Measurements from ENCODE around the gene DYNC1H1.

- TF ChIP-seq, protein P1, sequence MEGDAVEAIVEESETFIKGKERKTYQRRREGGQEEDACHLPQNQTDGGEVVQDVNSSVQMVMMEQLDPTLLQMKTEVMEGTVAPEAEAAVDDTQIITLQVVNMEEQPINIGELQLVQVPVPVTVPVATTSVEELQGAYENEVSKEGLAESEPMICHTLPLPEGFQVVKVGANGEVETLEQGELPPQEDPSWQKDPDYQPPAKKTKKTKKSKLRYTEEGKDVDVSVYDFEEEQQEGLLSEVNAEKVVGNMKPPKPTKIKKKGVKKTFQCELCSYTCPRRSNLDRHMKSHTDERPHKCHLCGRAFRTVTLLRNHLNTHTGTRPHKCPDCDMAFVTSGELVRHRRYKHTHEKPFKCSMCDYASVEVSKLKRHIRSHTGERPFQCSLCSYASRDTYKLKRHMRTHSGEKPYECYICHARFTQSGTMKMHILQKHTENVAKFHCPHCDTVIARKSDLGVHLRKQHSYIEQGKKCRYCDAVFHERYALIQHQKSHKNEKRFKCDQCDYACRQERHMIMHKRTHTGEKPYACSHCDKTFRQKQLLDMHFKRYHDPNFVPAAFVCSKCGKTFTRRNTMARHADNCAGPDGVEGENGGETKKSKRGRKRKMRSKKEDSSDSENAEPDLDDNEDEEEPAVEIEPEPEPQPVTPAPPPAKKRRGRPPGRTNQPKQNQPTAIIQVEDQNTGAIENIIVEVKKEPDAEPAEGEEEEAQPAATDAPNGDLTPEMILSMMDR (IDR thresholded peaks at IDR 0.05), result no peak
- TF ChIP-seq EZH2 (IDR thresholded peaks at IDR 0.05; ENCODE audit: borderline replicate concordance, insufficient read depth, low read depth, low read length, poor library complexity, severe bottlenecking), result no peak
Observed at GRCh38 chr14:102049258-102050025, 85.1 kb downstream of the DYNC1H1 start.
